ENCODE results near the gene SLC2A13. TPM values are rescaled to one million over a fixed set of nuclear protein-coding genes. Genes with fewer than 3 reads are reported as not detected.

The SLC2A13 gene
- total RNA-seq, 1 experiment from 2014 or later: 7.0 TPM

DNA sequence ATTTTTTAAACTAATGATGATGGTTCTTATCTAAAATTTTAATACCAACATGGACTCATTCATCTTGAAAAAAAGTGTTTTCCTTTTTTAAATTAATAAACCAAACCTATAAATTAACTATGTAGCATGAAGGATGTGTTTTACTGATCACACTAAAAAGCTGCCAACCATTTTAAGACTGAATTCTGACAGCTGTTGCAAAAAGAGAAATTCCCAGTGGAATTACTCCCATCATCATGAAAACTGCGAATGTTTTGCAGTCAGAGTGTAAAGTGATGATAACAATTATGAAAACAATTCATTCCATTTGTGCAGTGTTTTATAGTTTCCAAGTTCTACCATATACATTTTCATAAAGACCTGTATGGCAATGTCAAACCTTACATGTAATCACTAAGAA is 232.8 kb downstream of the SLC2A13 start:
- Histone ChIP-seq H3K9me3 (ENCODE audit: control insufficient read depth, low read depth, low read length) (peaks cover 5% of the 10 kb centered on the region), H3K56ac (ENCODE audit: insufficient read length, low read depth, low read length) (no peak overlapping the region), H3K23me2 (ENCODE audit: insufficient read length, low read depth, low read length, poor library complexity, severe bottlenecking) (no peaks in the 10 kb centered on the region), H4K5ac (ENCODE audit: insufficient read length, low read depth, low read length) (no peak overlapping the region), H2BK120ac (ENCODE audit: low read depth, low read length, poor library complexity, severe bottlenecking) (no peak overlapping the region), H3K9ac (ENCODE audit: extremely low read depth, insufficient read length, low read length) (no peak overlapping the region), H3K14ac (ENCODE audit: insufficient read depth, low read length) (no peak overlapping the region), H3K4me2 (ENCODE audit: insufficient read depth, insufficient read length, low read length) (no peak overlapping the region), H2AFZ (ENCODE audit: low read length) (no peak overlapping the region), H3K18ac (ENCODE audit: insufficient read length, low read depth, low read length) (no peak overlapping the region), H2BK15ac (ENCODE audit: low read depth, low read length) (no peak overlapping the region), H3K79me1 (ENCODE audit: insufficient read depth, low read depth, low read length, poor library complexity, severe bottlenecking) (no peaks in the 10 kb centered on the region), H3K4ac (ENCODE audit: low read depth, low read length) (no peak overlapping the region), H4K20me1 (ENCODE audit: control insufficient read depth, insufficient read depth, insufficient read length) (no peaks in the 10 kb centered on the region), H3K27me3 (ENCODE audit: insufficient read depth, low read length) (no peaks in the 10 kb centered on the region), H3K79me2 (ENCODE audit: insufficient read depth, low read length) (no peaks in the 10 kb centered on the region), H3K27ac (ENCODE audit: insufficient read length, low read depth, low read length) (no peak overlapping the region), H2AK5ac (ENCODE audit: insufficient read length, low read length) (no peak overlapping the region), H3K4me1 (ENCODE audit: insufficient read depth, low read length) (no peaks in the 10 kb centered on the region), H2BK20ac (ENCODE audit: low read depth, low read length, poor library complexity, severe bottlenecking) (no peak overlapping the region), H2BK5ac (ENCODE audit: insufficient read length, low read length) (no peak overlapping the region), H4K91ac (ENCODE audit: insufficient read length, low read depth, low read length) (no peak overlapping the region), H4K8ac (replicated peaks; ENCODE audit: insufficient read length, low read depth, low read length) (no peak overlapping the region), H2BK12ac (ENCODE audit: insufficient read length, low read depth, low read length) (no peak overlapping the region), H3T11ph (ENCODE audit: low read length) (no peak overlapping the region), H3K23ac (ENCODE audit: insufficient read length, low read depth, low read length) (no peak overlapping the region)
- Mint-ChIP-seq H3K4me3 (no peak overlapping the region), H3K4me1 (peaks cover 15 to 20% of the 10 kb centered on the region in 2 experiments), H3K27ac (no peak overlapping the region), H3K27me3 (ENCODE audit: low read depth) (peaks cover 2% of the 10 kb centered on the region; the same call in 1 of the 2 replicates), H3K36me3 (ENCODE audit: insufficient read depth in 1 of 3, low read depth in 3 of 3) (peaks cover 7 to 10% (median 9%) of the 10 kb centered on the region in 3 experiments; a peak in 6 of 7 replicates), H3K9me3 (peaks cover 8 to 10% of the 10 kb centered on the region in 2 experiments)
- TF ChIP-seq, protein P1, sequence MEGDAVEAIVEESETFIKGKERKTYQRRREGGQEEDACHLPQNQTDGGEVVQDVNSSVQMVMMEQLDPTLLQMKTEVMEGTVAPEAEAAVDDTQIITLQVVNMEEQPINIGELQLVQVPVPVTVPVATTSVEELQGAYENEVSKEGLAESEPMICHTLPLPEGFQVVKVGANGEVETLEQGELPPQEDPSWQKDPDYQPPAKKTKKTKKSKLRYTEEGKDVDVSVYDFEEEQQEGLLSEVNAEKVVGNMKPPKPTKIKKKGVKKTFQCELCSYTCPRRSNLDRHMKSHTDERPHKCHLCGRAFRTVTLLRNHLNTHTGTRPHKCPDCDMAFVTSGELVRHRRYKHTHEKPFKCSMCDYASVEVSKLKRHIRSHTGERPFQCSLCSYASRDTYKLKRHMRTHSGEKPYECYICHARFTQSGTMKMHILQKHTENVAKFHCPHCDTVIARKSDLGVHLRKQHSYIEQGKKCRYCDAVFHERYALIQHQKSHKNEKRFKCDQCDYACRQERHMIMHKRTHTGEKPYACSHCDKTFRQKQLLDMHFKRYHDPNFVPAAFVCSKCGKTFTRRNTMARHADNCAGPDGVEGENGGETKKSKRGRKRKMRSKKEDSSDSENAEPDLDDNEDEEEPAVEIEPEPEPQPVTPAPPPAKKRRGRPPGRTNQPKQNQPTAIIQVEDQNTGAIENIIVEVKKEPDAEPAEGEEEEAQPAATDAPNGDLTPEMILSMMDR (conservative IDR thresholded peaks at IDR 0.05): no peak
- WGBS (ENCODE audit: extremely low coverage, insufficient read length, low lambda C conversion rate): no CpG with 5 or more reads among the region's 1 CpG
- DNase-seq: no peak
